NCI-H1105 (cell line): Measurements from ENCODE around the gene TPPP2.

Experiments
- DNase-seq: peaks from one replicate; lab custom pipeline; 2025; lab: John Stamatoyannopoulos, UW

Gene TPPP2

DNA sequence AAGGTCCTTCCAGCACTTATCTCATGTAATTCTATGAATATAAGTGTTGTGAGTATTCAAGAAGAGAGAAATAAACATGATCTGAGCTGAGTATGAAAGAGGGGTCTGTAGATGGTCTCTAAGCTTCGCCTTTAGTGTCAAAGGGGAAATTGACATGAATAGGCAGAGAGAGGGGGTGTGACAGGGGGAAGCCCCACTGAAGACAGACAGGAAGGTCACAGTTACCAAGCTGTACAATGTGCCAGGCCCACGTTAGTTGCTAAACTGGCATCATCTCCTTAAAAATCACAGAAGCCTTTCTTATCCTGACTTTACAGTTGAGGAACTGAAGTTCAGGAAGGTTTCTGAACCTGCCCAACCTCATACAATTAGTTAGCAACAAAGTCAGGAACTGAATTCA, 47.7 kb downstream of the TPPP2 start:
- no peak for DNase-seq

DNA sequence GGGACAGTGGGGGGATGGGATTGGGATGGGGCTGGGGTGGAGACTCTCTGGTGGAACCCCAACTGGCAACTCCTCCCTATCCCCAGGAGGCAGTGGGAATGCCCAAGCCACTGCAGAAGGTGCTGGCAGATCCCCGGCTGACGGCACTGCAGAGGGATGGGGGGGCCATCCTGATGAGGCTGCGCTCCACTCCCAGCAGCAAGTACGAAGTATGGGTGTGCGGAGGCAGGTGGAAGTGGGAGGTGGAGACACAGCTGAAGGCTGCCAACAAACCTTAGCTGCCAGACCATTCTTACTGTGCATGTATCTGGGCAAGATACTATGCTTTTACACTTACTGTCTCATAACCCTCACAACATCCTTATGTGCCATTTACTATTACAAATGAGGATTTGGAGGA, 48.3 kb downstream of the TPPP2 start:
- DNase-seq = no peak

DNA sequence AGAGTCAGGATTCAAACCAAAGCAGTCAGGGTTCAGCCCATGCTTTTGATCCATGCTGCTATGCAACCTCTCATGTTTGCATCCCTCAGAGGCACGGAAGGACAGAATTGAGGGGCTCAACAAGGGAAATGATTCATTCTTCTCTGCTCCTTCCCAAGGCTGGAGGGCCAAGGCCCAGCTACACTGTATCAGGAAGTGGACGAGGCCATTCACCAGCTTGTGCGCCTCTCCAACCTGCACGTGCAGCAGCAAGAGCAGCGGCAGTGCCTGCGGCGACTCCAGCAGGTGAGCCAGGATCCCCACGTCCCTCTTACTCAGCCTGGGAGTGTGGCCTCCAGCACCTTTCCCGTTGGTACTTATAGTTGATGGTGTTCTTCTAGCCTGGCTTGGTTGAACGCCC, 48.7 kb downstream of the TPPP2 start:
- DNase-seq = no peak

DNA sequence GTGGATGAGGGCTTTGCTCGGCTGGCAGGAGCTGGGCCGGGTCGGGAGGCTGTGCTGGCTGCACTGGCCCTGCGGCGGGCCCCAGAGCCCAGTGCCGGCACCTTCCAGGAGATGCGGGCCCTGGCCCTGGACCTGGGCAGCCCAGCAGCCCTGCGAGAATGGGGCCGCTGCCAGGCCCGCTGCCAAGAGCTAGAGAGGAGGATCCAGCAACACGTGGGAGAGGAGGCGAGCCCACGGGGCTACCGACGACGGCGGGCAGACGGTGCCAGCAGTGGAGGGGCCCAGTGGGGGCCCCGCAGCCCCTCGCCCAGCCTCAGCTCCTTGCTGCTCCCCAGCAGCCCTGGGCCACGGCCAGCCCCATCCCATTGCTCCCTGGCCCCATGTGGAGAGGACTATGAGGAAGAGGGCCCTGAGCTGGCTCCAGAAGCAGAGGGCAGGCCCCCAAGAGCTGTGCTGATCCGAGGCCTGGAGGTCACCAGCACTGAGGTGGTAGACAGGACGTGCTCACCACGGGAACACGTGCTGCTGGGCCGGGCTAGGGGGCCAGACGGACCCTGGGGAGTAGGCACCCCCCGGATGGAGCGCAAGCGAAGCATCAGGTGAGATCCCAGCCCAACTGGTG, 51.6 kb downstream of the TPPP2 start:
- no peak for DNase-seq
